Keratinocyte (primary cell): ENCODE data around the gene CRTC3. TPM values are rescaled to one million over a fixed set of nuclear protein-coding genes. Genes with fewer than 3 reads are reported as not detected.
A peak's percentile ranks its signal among the peaks of the same experiment; 100 is the strongest.
"Not testable (repeated sequence)": the region's sequence is repeated elsewhere in the genome, so short reads cannot be mapped to it uniquely, and the experiment has no call there.

ENCODE experiments used
- DNase-seq: peaks from one replicate; pipeline ENCODE4 v3.0.0-alpha.2; 2011; ENCODE audit warnings: low read depth, missing footprints, low spot score
- FAIRE-seq: peaks from 2 replicates; lab custom pipeline; 2011; peaks lifted over from hg19 to GRCh38; lab: Jason Lieb, UNC
- H2AFZ ChIP-seq: 2 replicates; pipeline ENCODE4 v1.6.0; 2012; ENCODE audit warnings: low read length, control low read depth, inconsistent platforms; ENCODE audit not compliant: control insufficient read depth
- H3K27ac ChIP-seq: 2 replicates; pipeline ENCODE4 v1.5.1; 2011; ENCODE audit warnings: low read length; ENCODE audit not compliant: control insufficient read depth, insufficient read depth
- H3K27me3 ChIP-seq: 3 replicates; pipeline ENCODE4 v1.6.0; 2011; ENCODE audit warnings: low read length; ENCODE audit not compliant: control insufficient read depth, insufficient read depth; ENCODE audit errors: extremely low read depth
- H3K36me3 ChIP-seq, 2 experiments: 2 replicates in 1 of 2; 3 replicates in 1 of 2; pipeline ENCODE4 v1.5.1; 2011; ENCODE audit warnings: low read length in 2 of 2, mild to moderate bottlenecking in 1 of 2; ENCODE audit not compliant: control insufficient read depth in 2 of 2, insufficient read depth in 2 of 2; ENCODE audit errors: extremely low read depth in 1 of 2
- H3K4me1 ChIP-seq: 3 replicates; pipeline ENCODE4 v1.5.1; 2011; ENCODE audit warnings: low read length; ENCODE audit not compliant: control insufficient read depth, insufficient read depth; ENCODE audit errors: extremely low read depth
- H3K4me2 ChIP-seq: 3 replicates; pipeline ENCODE4 v1.6.0; 2011; ENCODE audit warnings: low read depth, low read length; ENCODE audit not compliant: control insufficient read depth, insufficient read depth; ENCODE audit errors: extremely low read depth
- H3K4me3 ChIP-seq, 3 experiments: fragments of 200-600 bp in 1 of 3; sonication (generic) in 1 of 3; 2 replicates in 2 of 3; 3 replicates in 1 of 3; pipeline ENCODE4 v1.5.1; 2011 to 2016; ENCODE audit warnings: low read length in 3 of 3, mild to moderate bottlenecking in 3 of 3, control low read depth in 2 of 3, inconsistent platforms in 1 of 3, low read depth in 1 of 3, mixed read lengths in 1 of 3, mixed run types in 1 of 3, moderate library complexity in 1 of 3; ENCODE audit not compliant: control insufficient read depth in 2 of 3, insufficient read depth in 2 of 3; ENCODE audit errors: extremely low read depth in 1 of 3
- H3K79me2 ChIP-seq: 2 replicates; pipeline ENCODE4 v1.6.0; 2012; ENCODE audit warnings: low read length; ENCODE audit not compliant: control insufficient read depth, insufficient read depth
- H3K9ac ChIP-seq: 3 replicates; pipeline ENCODE4 v1.6.0; 2011; ENCODE audit warnings: low read length; ENCODE audit not compliant: control insufficient read depth, insufficient read depth; ENCODE audit errors: extremely low read depth
- H3K9me1 ChIP-seq: 3 replicates; pipeline ENCODE4 v1.6.0; 2011; ENCODE audit warnings: low read length; ENCODE audit not compliant: control insufficient read depth, insufficient read depth; ENCODE audit errors: extremely low read depth
- H3K9me3 ChIP-seq: 2 replicates; pipeline ENCODE4 v1.5.1; 2012; ENCODE audit warnings: low read depth, low read length; ENCODE audit not compliant: control insufficient read depth
- H4K20me1 ChIP-seq: 3 replicates; pipeline ENCODE4 v1.6.0; 2011; ENCODE audit warnings: low read length; ENCODE audit not compliant: control insufficient read depth, insufficient read depth; ENCODE audit errors: extremely low read depth
- EZH2 ChIP-seq: IDR thresholded peaks from one replicate; pipeline ENCODE4 v1.6.1; 2012; ENCODE audit warnings: inconsistent platforms, mild to moderate bottlenecking, low read length, moderate library complexity
- dilution Hi-C: fragments of 300-500 bp; cut with MboI; formaldehyde crosslinking; loops from one replicate; pipeline ENCODE4 v1.7.0; 2020; ENCODE audit warnings: low sequenced_read_pairs; ENCODE audit not compliant: extremely low pct_ligation_motif_present
- polyA plus RNA-seq, 5 experiments: library from polyadenylated mRNA; depleted of rRNA in 3 of 5; stranded (reverse) in 3 of 5; stranded (forward) in 1 of 5; unstranded in 1 of 5; fragments of >200 nt; gene quantifications; 1 replicate in 1 of 5; 2 replicates in 3 of 5; 3 replicates in 1 of 5; pipeline versions ENCODE4 v1.2.1 to v1.2.3, GENCODE V29; 2011 to 2012; ENCODE audit warnings: missing spikeins in 2 of 5, low read depth in 1 of 5, low replicate concordance in 1 of 5
- TF ChIP-seq, protein P1 (sequence below), 3 experiments: IDR thresholded peaks in 1 of 3; conservative IDR thresholded peaks in 1 of 3; optimal IDR thresholded peaks in 1 of 3; 2 replicates in 2 of 3; 3 replicates in 1 of 3; pipeline versions ENCODE3 to v1.5.1; 2011; ENCODE audit warnings: low read length in 3 of 3, mild to moderate bottlenecking in 3 of 3, moderate library complexity in 2 of 3, control low read depth in 1 of 3, inconsistent platforms in 1 of 3; ENCODE audit not compliant: insufficient read depth in 2 of 3; ENCODE audit errors: extremely low read depth in 1 of 3

The CRTC3 gene
- polyA plus RNA-seq, 1 donor (not counting 4 experiments of a cell fraction or from before 2014, with no cell fraction given) = 11.9 TPM

DNA sequence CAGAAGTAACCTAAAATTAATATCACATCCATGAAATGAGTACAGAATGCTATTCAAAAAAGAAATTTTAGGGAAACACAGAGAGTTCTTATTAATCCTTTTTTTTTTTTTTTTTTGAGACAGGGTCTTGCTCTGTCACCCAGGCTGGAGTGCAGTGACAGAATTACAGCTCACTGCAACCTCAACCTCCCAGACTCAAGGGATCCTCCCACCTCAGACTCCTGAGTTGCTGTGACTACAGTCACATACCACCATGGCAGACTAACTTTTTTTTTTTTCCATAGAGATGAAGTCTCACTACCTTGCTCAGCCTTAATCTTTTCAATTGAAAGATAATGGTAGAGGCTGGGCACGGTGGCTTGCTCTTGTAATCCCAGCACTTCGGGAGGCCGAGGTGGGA lies 6.3 kb upstream of the CRTC3 start:
- no peaks in the 10 kb centered on the region for H3K79me2 ChIP-seq
- H3K4me2 ChIP-seq = no peak overlapping the region
- TF ChIP-seq, protein P1, sequence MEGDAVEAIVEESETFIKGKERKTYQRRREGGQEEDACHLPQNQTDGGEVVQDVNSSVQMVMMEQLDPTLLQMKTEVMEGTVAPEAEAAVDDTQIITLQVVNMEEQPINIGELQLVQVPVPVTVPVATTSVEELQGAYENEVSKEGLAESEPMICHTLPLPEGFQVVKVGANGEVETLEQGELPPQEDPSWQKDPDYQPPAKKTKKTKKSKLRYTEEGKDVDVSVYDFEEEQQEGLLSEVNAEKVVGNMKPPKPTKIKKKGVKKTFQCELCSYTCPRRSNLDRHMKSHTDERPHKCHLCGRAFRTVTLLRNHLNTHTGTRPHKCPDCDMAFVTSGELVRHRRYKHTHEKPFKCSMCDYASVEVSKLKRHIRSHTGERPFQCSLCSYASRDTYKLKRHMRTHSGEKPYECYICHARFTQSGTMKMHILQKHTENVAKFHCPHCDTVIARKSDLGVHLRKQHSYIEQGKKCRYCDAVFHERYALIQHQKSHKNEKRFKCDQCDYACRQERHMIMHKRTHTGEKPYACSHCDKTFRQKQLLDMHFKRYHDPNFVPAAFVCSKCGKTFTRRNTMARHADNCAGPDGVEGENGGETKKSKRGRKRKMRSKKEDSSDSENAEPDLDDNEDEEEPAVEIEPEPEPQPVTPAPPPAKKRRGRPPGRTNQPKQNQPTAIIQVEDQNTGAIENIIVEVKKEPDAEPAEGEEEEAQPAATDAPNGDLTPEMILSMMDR (optimal IDR thresholded peaks at IDR 0.05 in 1 of 3, IDR thresholded peaks at IDR 0.05 in 1 of 3, conservative IDR thresholded peaks at IDR 0.05 in 1 of 3; ENCODE audit: extremely low read depth in 1 of 3, insufficient read depth in 2 of 3, low read length in 3 of 3) = no peak
- peaks cover 7% of the 10 kb centered on the region for H3K4me1 ChIP-seq
- no peaks in the 10 kb centered on the region for H3K9me1 ChIP-seq
- dilution Hi-C loops = no loop called here
- no peak overlapping the region for H2AFZ ChIP-seq
- FAIRE-seq = no peak
- no peak overlapping the region for H3K27ac ChIP-seq
- H4K20me1 ChIP-seq = no peaks in the 10 kb centered on the region
- no peaks in the 10 kb centered on the region for H3K9me3 ChIP-seq
- no peak overlapping the region for H3K4me3 ChIP-seq
- no peak overlapping the region for H3K9ac ChIP-seq
- no peaks in the 10 kb centered on the region for H3K36me3 ChIP-seq
- no peaks in the 10 kb centered on the region for H3K27me3 ChIP-seq
- no peak for DNase-seq

DNA sequence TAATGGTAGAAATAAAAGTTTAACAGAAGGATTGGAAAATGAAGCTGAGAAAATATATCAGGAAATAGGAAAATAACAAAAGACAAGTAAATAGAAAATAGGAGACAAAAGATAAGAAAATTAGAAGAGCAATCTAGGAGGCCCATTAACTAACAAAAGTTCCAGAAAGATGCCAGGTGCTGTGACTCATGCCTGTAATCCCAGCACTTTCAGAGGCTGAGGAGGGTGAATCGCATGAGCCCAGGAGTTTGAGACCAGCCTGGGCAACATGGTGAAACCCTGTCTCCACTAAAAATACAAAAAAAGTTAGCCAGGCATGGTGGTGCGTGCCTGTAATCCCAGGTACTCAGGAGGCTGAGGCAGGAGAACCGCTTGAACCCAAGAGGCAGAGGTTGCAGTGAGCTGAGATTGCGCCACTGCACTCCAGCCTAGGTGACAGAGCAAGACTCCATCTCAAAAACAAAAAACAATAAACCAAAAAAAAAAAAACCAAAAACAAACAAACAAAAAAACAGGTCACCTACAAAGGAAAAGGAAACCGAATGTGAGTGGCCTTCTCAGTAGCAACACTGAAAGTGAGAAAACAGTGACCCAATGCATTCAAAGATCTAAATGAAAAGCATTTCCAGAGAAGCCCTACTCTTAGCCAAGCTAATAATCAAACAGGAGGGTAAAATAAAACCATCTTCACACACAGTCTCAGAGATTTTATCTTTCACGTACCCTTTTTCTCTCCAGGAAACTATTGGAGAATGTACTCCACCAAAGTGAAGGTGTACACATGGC lies 5.5 kb upstream of the CRTC3 start:
- H3K9ac ChIP-seq, H3K4me1 ChIP-seq, H3K9me1 ChIP-seq, FAIRE-seq, dilution Hi-C loops, H3K27me3 ChIP-seq, H3K27ac ChIP-seq, H3K4me3 ChIP-seq, H3K4me2 ChIP-seq, H4K20me1 ChIP-seq, H3K79me2 ChIP-seq, H2AFZ ChIP-seq, H3K36me3 ChIP-seq, DNase-seq, H3K9me3 ChIP-seq: not testable (repeated sequence)

DNA sequence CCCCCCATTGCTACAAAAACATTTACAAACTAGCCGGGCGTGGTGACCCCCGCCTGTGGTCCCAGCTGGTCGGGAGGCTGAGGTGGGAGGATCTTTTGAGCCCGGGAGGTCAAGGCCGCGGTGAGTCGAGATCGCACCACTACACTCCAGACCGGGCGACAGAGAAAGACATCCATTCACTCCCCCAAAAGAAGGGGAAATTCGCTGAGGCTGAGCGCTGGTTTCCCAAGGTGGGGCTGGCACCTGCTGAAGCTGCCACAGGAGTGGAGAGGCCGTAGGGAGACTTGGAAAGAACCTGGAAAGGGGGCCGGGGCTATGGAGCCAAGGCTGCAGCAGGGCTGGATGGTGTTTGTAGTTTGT lies 732 bp upstream of the CRTC3 start:
- H3K27me3 ChIP-seq = no peaks in the 10 kb centered on the region
- H3K9me3 ChIP-seq = no peaks in the 10 kb centered on the region
- no peak for FAIRE-seq
- no peak overlapping the region for H3K27ac ChIP-seq
- peak overlapping the region; percentile 77 for H3K4me2 ChIP-seq
- no peak for TF ChIP-seq EZH2
- TF ChIP-seq, protein P1 (optimal IDR thresholded peaks at IDR 0.05 in 1 of 3, IDR thresholded peaks at IDR 0.05 in 1 of 3, conservative IDR thresholded peaks at IDR 0.05 in 1 of 3; ENCODE audit: extremely low read depth in 1 of 3, insufficient read depth in 2 of 3, low read length in 3 of 3) = no peak
- peak overlapping the region in 2 of 3 experiments; percentile 71 to 76 for H3K4me3 ChIP-seq
- peak overlapping the region; percentile 80 for H3K9ac ChIP-seq
- no peak for DNase-seq
- peaks cover 32% of the 10 kb centered on the region for H3K79me2 ChIP-seq
- dilution Hi-C loops = no loop called here
- peak overlapping the region; percentile 83 for H2AFZ ChIP-seq
- H3K4me1 ChIP-seq = peaks cover 8% of the 10 kb centered on the region
- no peaks in the 10 kb centered on the region for H4K20me1 ChIP-seq
- H3K9me1 ChIP-seq = no peaks in the 10 kb centered on the region
- H3K36me3 ChIP-seq = no peaks in the 10 kb centered on the region
